Activated CD4-positive, alpha-beta memory T cell treated with anti-CD3 and anti-CD28 coated beads for 36 hours (primary cell): Measurements from ENCODE around the gene KRT4. TPM values are rescaled to one million over a fixed set of nuclear protein-coding genes. Genes with fewer than 3 reads are reported as not detected.

Source experiments
- CTCF ChIA-PET: fragments of 350-600 bp; sonication (Branson Sonifier 250); formaldehyde crosslinking; loops from one replicate; lab custom pipeline; 2021; ENCODE audit warnings: antibody characterized with exemption, inconsistent platforms; lab: Charles Lee
- POLR2A ChIA-PET: fragments of 350-600 bp; sonication (Branson Sonifier 250); formaldehyde crosslinking; loops from one replicate; lab custom pipeline; 2021; ENCODE audit warnings: antibody characterized with exemption; lab: Charles Lee
- DNase-seq: peaks from one replicate; pipeline ENCODE4 v3.0.0-alpha.2; 2020
- H3K27ac Mint-ChIP-seq: one replicate; pipeline ENCODE4 v1.8.0; 2021; ENCODE audit warnings: mixed read lengths
- H3K27me3 Mint-ChIP-seq: one replicate; pipeline ENCODE4 v1.8.0; 2021; ENCODE audit warnings: mixed read lengths
- H3K36me3 Mint-ChIP-seq: one replicate; pipeline ENCODE4 v1.8.0; 2021; ENCODE audit warnings: mixed read lengths
- H3K4me1 Mint-ChIP-seq: one replicate; pipeline ENCODE4 v1.8.0; 2021; ENCODE audit warnings: low read depth, mixed read lengths
- H3K4me3 Mint-ChIP-seq: one replicate; pipeline ENCODE4 v1.8.0; 2021; ENCODE audit warnings: mild to moderate bottlenecking, mixed read lengths
- H3K9me3 Mint-ChIP-seq: one replicate; pipeline ENCODE4 v1.8.0; 2021; ENCODE audit warnings: mixed read lengths
- intact Hi-C: fragments of 100-400 bp; cut with micrococcal nuclease; formaldehyde crosslinking; loops from one replicate; pipeline ENCODE4 v1.15.1; 2023
- total RNA-seq, 2 experiments: library from RNA; stranded (reverse); gene quantifications; one replicate each; pipeline ENCODE4 v1.2.3, GENCODE V29; 2021

KRT4 gene
- total RNA-seq, 2 experiments from 2014 or later, result not detected

GRCh38 chr12:52790427-52791270 is 23.3 kb downstream of the KRT4 start:
- intact Hi-C loops, result no loop called here
- H3K27ac Mint-ChIP-seq, result no peak overlapping the region
- H3K4me3 Mint-ChIP-seq, result no peak overlapping the region
- peaks cover 21% of the 10 kb centered on the region for H3K27me3 Mint-ChIP-seq
- no peaks in the 10 kb centered on the region for H3K9me3 Mint-ChIP-seq
- ChIA-PET CTCF (no interaction called here), POLR2A (no interaction called here)
- no peak for DNase-seq
- H3K36me3 Mint-ChIP-seq, result no peaks in the 10 kb centered on the region
- peaks cover 3% of the 10 kb centered on the region for H3K4me1 Mint-ChIP-seq

DNA sequence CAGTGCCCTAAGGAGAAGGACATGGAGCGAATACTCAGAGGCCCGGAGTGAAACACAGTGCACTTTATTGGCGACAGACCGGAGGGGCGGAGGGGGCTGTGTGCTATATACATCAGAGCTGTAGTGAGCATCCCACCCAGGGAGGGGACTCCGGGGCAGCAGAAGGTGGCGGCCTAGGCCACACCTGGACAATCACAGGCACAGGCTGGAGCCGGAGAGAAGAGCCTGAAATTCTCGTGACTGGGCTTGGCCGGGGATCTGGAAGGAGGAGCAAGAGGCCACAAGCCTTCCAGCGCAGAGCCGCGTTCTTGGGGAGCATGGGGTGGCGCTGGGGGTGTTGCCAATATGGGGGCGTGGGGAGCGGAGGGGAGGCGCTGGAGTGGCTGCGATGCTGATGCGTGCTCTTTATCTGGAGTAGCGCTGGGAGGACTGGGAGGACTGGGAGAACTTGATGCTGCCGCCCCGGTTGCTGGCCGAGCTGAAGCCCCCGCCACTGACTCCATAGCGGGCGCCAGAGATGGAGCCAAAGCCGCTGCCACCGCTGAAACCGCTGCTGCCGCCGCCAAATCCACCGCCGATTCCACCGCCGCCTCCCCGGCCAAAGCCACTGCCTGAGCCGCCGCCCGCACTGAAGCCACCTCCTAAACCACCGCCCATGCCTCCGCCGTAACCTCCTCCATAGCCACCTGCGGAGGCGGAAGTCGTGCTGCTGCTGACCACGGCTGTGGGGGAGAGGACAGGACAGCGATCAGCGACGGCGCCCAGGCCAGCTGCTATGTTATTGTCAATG is 24.1 kb downstream of the KRT4 start:
- H3K27ac Mint-ChIP-seq, result no peak overlapping the region
- ChIA-PET POLR2A (no interaction called here), CTCF (no interaction called here)
- DNase-seq, result peak; percentile 11
- no peak overlapping the region for H3K4me3 Mint-ChIP-seq
- intact Hi-C loops, result no loop called here
- peaks cover 3% of the 10 kb centered on the region for H3K4me1 Mint-ChIP-seq
- H3K36me3 Mint-ChIP-seq, result no peaks in the 10 kb centered on the region
- peaks cover 26% of the 10 kb centered on the region for H3K27me3 Mint-ChIP-seq
- no peaks in the 10 kb centered on the region for H3K9me3 Mint-ChIP-seq

DNA sequence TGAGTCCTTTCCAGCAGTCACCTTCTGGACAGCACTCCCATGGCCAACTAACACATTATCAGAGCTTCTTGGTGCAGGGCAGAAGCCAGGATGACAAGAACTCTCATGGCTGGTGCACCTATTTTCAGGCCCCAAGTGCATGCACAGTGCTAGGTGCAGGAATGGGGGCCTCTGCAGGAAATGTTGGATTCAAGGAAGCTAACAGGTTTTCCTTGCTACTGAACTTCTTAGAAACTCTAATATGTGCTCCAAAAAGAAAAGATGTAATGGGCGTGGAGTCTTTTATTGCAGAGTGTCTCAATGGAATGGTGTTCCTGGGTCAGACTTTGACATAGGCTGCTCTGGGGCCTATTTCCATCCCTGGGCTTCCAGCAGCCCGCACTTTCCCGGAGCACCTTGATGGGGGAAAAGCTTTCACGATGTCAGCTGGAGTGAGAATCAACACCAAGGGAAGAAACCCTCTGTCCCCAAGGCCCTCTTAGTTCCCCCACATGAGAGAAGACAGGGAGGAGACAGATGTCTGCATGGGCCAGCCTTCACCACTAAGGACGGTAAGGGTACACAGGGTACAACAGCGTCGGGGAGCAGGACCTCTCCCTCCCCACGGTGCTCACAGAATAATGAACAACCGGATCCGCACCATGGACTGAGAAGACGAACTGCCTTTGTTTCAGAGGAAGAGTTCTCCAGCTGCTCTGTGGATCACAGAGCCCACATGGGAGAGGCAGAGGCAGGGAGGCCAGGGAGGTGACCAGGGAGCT is 24.9 kb downstream of the KRT4 start:
- no peak for DNase-seq
- Mint-ChIP-seq H3K9me3 (no peaks in the 10 kb centered on the region), H3K4me1 (peaks cover 3% of the 10 kb centered on the region), H3K4me3 (no peak overlapping the region), H3K27ac (no peak overlapping the region), H3K36me3 (no peaks in the 10 kb centered on the region), H3K27me3 (peaks cover 28% of the 10 kb centered on the region)
- ChIA-PET CTCF (interaction anchor here (1.4 kb wide), 1 partner anchor 90 kb away, joined by 4 read pairs; no protein-coding TSS in a partner anchor), POLR2A (no interaction called here)
- intact Hi-C loops, result no loop called here

DNA sequence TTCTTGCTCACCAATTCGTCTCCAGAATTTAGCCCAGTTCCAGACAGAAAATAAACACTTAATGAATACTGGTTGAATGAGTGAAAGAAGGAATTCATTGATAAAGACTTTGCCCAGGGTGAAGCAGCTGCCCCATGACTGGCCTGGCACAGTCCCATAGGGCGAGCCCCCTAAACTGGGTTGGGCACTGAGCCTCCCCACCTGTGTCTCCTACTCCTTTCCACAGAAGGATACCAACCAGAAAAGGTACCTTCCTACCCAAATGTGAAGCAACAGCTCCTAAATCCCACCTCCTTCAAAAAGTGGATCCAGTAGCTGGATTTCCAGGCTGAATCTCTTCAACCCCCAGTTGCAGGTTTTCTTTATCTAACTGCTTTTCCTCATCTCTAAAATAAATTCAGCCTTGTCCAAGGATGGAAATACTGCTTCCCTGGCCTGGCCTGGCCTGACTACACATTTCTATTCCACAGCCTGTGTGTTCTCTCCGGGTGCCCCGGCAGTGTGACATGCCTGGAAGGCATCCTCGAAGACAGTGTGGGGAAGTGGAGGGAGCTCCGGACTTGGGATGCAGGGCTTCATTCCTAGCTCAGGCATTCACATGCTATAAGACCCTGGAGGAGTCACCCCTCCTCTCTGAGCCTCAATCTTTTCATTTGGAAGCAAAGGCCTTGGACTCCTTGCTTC is 25.6 kb downstream of the KRT4 start:
- Mint-ChIP-seq H3K4me1 (peaks cover 3% of the 10 kb centered on the region), H3K27me3 (peaks cover 35% of the 10 kb centered on the region), H3K4me3 (no peak overlapping the region), H3K27ac (no peak overlapping the region), H3K36me3 (no peaks in the 10 kb centered on the region), H3K9me3 (no peaks in the 10 kb centered on the region)
- intact Hi-C loops, result no loop called here
- CTCF ChIA-PET, result interaction anchor here (1.4 kb wide), 1 partner anchor 91 kb away, joined by 4 read pairs; no protein-coding TSS in a partner anchor
- POLR2A ChIA-PET, result no interaction called here
- DNase-seq, result no peak

DNA sequence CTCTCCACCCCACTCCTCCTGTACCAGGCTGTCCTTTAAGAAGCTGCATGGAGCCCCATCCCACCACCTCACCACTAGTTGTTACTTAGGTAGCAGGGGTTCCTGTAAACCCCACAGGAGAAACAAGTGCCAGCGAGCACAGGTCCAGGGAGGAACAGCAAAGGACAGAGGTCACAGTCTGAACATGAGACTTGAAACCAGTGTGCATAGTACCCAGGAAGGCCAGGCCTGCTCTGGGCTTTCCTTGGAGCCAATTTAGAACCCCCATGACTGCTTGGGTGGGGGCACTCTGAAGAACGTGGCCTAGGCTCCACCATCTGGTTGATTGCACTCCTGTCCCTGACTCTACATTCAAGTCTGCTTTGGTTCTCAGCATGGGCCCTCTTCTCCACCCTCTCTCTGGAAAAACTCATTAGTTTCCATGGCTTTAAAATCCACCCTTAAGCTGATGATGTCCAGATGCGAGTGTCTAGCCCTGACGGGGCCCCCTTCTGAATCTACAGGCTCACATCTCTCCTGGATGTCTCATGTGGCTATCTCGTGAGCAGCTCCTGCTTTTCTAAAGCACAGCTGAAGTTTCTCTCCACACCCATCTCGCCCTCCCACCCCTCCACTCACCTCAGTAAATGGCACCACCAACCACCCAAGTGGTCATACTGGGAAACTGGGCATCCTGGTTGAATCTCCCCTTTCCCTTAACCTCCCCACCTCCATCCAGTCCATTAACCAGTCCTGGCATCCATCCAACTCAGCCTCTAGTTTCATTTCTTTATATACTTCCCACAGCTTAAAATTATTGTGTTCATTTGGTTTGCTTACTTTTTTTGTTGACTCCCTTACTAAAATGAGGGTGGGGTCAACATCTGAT is 26.4 kb downstream of the KRT4 start:
- no peak for DNase-seq
- Mint-ChIP-seq H3K27ac (no peak overlapping the region), H3K36me3 (no peaks in the 10 kb centered on the region), H3K9me3 (no peaks in the 10 kb centered on the region), H3K4me1 (peaks cover 3% of the 10 kb centered on the region), H3K27me3 (peaks cover 38% of the 10 kb centered on the region), H3K4me3 (no peak overlapping the region)
- POLR2A ChIA-PET, result no interaction called here
- intact Hi-C loops, result no loop called here
- CTCF ChIA-PET, result interaction anchor here (1.4 kb wide), 1 partner anchor 92 kb away, joined by 4 read pairs; no protein-coding TSS in a partner anchor

DNA sequence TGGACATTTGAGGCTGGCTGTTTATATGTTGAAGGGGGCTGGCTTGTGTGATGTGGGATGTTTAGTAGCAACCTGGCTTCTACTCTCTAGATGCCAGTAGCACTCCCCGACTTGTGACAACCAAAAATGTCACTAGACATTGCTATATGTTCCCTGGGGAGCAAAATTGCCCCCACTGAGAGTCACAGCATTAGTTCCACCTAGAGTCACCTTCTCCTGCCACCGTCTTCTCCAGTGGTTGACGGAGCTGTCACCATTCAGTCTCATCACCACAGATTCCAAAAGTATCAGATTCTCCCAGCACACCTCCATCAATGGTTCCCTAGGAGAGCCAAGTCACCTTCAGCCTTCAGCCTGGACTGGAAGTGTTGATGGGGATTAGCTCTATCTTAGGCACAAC is 29.0 kb downstream of the KRT4 start:
- CTCF ChIA-PET, result no interaction called here
- Mint-ChIP-seq H3K4me1 (no peaks in the 10 kb centered on the region), H3K4me3 (no peak overlapping the region), H3K9me3 (no peaks in the 10 kb centered on the region), H3K36me3 (no peaks in the 10 kb centered on the region), H3K27ac (no peak overlapping the region), H3K27me3 (peaks cover 30% of the 10 kb centered on the region)
- intact Hi-C loops, result no loop called here
- no peak for DNase-seq
- POLR2A ChIA-PET, result interaction anchor here (0.7 kb wide), 1 partner anchor 92 kb away, joined by 5 read pairs; no protein-coding TSS in a partner anchor

DNA sequence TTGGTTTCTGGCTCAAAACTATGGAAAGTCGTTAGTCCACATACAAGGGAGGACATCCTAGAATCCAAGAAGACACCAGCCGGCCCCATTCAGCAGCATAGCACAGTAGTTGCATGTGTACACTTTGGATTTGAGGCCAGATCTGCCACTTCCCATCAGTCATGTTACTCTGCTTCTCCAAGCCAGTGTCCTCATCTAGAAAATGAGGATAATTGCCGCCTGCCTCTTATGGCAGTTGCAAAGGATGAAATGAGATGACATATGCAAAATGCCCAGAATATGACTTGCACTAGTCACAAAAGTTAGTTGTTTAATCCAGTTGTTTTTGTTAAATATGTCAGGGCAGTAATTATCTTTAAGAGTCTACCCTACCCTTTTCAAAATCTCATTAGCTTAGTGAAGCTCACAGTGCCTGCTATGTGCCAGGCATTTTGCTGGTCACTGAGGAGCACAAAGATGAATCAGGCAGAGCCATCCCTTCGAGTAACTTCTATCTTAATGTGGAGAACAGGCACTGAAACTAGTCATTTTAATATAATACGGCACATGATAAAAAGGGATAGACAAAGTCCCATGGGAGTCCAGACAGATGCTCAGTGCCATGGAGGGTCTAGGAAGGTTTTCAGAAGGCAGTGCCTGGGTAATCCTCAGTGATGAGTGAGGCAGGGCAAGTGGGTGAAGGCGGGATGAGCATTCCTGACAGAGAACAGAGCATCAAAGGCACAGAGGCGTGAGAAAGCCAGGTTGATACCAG is 30.2 kb downstream of the KRT4 start:
- H3K9me3 Mint-ChIP-seq, result no peaks in the 10 kb centered on the region
- intact Hi-C loops, result no loop called here
- H3K27me3 Mint-ChIP-seq, result peaks cover 21% of the 10 kb centered on the region
- no peaks in the 10 kb centered on the region for H3K4me1 Mint-ChIP-seq
- H3K27ac Mint-ChIP-seq, result no peak overlapping the region
- H3K4me3 Mint-ChIP-seq, result no peak overlapping the region
- no peaks in the 10 kb centered on the region for H3K36me3 Mint-ChIP-seq
- ChIA-PET CTCF (no interaction called here), POLR2A (no interaction called here)
- DNase-seq, result no peak

- ChIA-PET POLR2A (no interaction called here), CTCF (interaction anchor here (1.4 kb wide), 1 partner anchor 11 kb away, joined by 3 read pairs; no protein-coding TSS in a partner anchor)
- no peaks in the 10 kb centered on the region for H3K4me1 Mint-ChIP-seq
- intact Hi-C loops, result no loop called here
- no peak overlapping the region for H3K27ac Mint-ChIP-seq
- H3K27me3 Mint-ChIP-seq, result peaks cover 21% of the 10 kb centered on the region
- H3K9me3 Mint-ChIP-seq, result no peaks in the 10 kb centered on the region
- DNase-seq, result no peak
- H3K4me3 Mint-ChIP-seq, result no peak overlapping the region
- no peaks in the 10 kb centered on the region for H3K36me3 Mint-ChIP-seq
Observed at GRCh38 chr12:52782502-52782901, 31.4 kb downstream of the KRT4 start.

DNA sequence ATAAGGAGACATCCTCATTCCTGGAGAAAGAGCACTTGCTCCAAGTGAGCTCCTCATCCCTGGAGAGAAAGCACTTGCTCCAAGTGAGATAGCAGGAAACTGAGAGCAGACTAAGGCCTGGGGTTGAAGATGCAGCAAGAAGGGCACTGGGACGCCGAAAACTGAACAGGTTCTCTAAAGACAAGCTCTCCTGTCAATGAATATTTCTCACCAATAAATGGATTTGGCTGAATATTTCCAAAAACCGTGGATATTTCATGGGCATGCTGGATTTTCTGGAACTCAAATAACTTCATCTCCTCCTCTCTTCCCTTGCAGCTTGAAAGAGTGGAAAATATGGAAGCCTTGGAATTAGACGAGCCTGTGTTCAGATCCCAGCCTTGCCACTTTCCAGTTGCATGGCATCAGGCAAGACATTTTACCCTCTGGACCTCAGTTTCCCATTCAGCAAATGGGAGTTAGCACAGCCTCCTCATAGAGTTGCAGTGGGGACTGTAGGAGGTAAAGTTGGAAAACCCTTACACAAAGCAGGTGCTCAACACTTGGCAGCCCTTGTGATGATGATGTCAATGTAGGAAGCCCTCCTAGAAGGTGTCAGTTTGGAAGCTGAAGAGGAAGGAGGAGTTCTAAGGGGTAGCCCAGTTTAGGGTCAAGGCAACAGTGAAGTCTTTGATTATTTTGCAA is 32.4 kb downstream of the KRT4 start:
- Mint-ChIP-seq H3K27me3 (peaks cover 23% of the 10 kb centered on the region), H3K27ac (no peak overlapping the region), H3K9me3 (no peaks in the 10 kb centered on the region), H3K4me3 (no peak overlapping the region), H3K4me1 (no peaks in the 10 kb centered on the region), H3K36me3 (no peaks in the 10 kb centered on the region)
- POLR2A ChIA-PET, result no interaction called here
- no peak for DNase-seq
- CTCF ChIA-PET, result interaction anchor here (0.6 to 1.4 kb wide), 3 partner anchors 10 to 100 kb away, joined by 3 to 6 read pairs (median 3); no protein-coding TSS in a partner anchor
- intact Hi-C loops, result no loop called here

GRCh38 chr12:52779914-52780313 is 34.0 kb downstream of the KRT4 start:
- Mint-ChIP-seq H3K4me1 (no peaks in the 10 kb centered on the region), H3K4me3 (no peak overlapping the region), H3K27ac (no peak overlapping the region), H3K27me3 (peaks cover 19% of the 10 kb centered on the region), H3K9me3 (no peaks in the 10 kb centered on the region), H3K36me3 (no peaks in the 10 kb centered on the region)
- no peak for DNase-seq
- intact Hi-C loops, result no loop called here
- CTCF ChIA-PET, result no interaction called here
- POLR2A ChIA-PET, result no interaction called here
